Brain pericyte (primary cell): ENCODE data around the gene GRK5.

Source experiments
- DNase-seq: peaks from one replicate; pipeline ENCODE4 v3.0.0-alpha.2; 2012; ENCODE audit warnings: low read depth, low spot score

GRK5 gene

DNA sequence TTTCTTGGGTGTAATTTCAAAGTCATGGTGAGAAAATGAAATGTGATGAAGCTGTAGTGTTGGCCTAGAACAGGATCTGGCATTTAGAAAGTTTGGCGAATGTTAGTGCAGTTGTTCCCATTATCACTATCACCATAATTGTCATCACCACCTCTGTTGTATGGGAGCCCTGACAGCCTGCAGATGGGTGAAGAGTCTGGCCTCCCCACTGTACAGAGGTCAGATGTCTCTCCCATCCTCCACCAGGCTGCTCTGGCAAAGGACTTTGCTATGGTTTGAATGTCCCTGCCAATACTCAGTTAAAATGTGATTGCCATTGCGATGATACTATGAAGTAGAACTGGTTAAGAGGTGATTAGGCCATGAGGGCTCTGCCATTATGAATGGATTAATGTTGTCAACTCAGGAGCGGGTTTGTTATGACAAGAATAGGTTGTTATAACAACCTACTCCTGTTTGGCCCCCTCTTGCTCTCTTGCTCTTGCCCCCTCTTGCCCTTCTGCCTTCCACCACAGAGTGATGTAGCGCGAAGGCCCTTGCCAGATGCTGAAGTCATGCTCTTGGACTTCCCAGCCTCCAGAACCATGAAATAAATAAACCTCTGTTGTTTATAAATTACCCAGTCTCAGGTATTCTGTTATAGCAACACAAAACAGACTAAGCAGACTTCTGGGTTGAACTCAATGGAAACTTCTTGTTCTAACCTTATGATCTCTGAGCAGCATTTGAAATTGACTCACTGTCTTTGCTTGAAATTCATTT lies 90.0 kb downstream of the GRK5 start:
- DNase-seq: no peak

- DNase-seq: no peak
These were observed 91.4 kb downstream of the GRK5 start for GRCh38 chr10:119298810-119299209.

GRCh38 chr10:119299531-119299930 lies 92.2 kb downstream of the GRK5 start:
- no peak for DNase-seq

- DNase-seq: no peak
These were observed 94.0 kb downstream of the GRK5 start for GRCh38 chr10:119301397-119301796.

GRCh38 chr10:119302172-119302571 lies 94.8 kb downstream of the GRK5 start:
- DNase-seq: no peak

DNA sequence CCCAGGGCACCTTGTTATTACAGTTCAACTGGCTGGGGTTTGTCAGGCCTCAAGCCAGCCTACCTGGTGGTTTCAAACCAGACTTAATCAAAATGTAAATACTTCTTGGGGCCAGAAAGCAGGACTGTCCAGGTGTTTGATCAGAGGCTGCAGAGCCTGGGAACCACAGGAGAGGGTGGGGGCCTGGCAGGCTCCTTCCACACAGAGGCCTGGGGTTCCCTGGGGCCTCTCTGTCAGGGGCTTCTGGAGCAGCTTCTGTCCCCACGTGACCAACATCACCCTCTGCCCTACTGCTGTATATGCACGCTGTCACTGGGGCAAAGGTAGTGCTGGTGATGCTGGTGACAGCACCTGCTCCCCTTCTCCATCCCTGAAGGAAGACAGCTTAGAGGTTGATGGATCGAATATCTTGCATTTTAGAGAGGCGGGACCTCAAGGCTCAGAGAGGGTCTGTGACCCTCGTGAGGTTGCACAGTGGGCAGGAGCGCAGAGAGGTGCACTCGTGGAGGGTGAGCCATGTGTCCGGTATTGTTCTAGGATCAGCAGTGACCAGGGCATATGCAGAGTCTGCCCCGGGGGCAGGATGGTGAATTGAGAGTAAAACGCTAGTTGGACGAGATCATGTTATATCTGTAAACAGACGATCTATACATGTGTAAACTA lies 95.4 kb downstream of the GRK5 start:
- no peak for DNase-seq

- no peak for DNase-seq
These were observed 96.5 kb downstream of the GRK5 start for GRCh38 chr10:119303886-119304285.

- no peak for DNase-seq
These were observed 97.2 kb downstream of the GRK5 start for GRCh38 chr10:119304541-119304940.

DNA sequence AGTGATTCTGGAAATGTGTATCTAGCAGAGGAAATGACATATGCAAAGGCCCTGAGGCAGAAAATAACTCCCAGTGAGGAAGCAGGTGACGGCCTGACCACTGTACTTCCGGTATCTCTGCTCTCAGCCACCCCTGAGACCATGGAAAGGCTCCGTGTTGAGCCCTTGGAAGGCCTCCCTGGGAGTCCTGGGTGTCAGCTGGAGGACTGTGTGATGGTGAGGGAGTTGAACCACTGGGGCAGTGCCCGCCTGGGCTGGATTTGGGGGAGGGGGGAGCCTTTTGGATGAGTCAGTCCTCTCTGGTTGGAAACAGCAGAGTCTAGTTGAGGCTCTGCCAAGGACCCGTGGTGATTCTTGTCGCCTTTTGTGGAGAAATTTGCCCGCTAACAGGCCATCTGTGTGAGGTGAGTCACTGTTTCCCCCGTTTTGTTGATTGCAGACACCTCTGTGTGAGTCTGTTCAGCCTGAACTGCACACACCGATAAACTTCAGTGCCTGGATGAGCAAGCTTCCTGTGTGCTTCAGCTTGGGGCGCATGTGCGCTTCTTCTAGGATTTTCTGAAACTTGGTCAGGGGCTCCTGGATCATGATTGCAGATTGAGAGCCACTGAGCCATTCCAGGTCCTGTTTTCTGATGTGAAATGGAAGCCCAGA lies 98.6 kb downstream of the GRK5 start:
- DNase-seq: peak; percentile 33

DNA sequence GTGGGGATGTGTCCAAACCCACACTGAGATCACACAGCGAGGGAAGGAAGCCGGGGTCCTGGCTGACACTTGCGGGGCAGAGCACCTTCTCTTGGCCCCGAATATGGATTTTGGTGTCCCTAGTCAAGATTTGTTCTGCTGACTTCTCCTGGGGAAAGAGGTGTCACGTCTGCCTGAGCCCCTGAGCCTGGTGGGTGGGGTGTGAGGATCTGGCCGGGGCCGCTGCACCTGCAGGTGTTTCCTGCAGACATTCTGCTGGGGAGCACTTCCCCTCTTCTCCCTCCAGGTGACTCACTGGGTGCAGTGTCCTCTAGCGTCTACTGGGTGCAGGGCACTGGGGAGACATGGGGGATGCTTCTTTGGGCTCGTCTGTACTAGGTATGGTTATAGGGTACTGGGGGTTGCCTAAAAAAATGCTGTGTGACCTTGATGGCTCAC lies 99.2 kb downstream of the GRK5 start:
- DNase-seq: no peak

- DNase-seq: no peak
These were observed 99.6 kb downstream of the GRK5 start for GRCh38 chr10:119306986-119307392.

GRCh38 chr10:119308089-119308488 lies 100.7 kb downstream of the GRK5 start:
- no peak for DNase-seq

- DNase-seq: no peak
These were observed 101.4 kb downstream of the GRK5 start for GRCh38 chr10:119308551-119309422.

- no peak for DNase-seq
These were observed 102.0 kb downstream of the GRK5 start for GRCh38 chr10:119309423-119309770.

- no peak for DNase-seq
These were observed 103.4 kb downstream of the GRK5 start for GRCh38 chr10:119310806-119311205.

DNA sequence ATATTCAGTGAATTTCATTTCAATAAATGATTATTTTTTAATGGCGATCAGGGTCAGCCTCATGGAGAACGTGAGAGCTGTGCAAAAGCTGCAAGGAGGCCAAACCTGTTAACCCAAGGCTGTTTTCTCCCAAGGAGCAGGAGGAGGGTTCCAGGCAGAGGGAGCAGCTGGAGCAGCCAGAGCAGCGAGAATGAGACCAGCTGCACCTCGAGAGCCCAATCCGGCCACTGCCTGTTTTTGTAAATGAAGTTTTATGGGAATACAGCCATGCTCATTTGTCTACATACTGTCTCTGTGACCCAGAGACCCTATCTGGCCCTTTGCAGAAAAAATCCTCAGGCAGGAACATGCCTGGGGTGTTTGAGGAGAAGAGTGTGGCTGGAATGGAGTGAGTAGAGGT lies 104.9 kb downstream of the GRK5 start:
- DNase-seq: no peak

DNA sequence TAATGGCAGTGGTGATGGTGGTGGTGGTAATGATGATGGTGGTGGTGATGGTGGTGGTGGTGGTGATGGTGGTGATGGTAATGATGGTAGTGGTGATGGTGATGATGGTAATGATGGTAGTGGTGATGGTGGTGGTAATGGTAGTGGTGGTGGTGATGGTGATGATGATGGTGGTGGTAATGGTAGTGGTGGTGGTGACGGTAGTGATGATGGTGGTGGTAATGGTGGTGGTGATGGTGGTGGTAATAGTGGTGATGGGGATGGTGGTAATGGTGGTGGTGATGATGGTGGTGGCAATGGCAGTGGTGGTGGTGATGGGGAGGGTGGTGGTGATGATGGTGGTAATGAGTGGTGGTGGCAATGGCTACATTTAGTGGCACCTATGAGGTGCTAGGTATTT lies 105.7 kb downstream of the GRK5 start:
- DNase-seq: no peak

DNA sequence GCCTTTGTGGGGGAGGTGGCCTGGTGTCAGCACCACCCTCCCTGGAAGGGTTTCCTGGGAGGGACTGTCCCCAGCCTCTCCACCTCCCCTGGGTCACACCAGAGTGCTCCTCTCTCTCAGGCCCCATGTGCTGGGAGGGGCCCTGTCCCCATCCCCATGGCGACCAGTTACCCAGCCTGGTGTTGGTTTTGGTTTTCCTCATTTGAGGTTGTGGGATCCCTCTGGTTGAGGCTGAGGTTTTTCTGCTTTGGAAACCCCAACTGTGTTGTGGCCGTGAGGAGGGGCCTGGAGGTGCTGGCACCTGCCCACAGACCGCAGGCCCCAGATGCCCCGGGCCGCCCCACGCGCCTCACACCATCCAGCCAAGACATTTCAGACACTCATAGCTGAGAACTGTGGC lies 106.3 kb downstream of the GRK5 start:
- no peak for DNase-seq

- DNase-seq: no peak
These were observed 106.7 kb downstream of the GRK5 start for GRCh38 chr10:119314061-119314460.

DNA sequence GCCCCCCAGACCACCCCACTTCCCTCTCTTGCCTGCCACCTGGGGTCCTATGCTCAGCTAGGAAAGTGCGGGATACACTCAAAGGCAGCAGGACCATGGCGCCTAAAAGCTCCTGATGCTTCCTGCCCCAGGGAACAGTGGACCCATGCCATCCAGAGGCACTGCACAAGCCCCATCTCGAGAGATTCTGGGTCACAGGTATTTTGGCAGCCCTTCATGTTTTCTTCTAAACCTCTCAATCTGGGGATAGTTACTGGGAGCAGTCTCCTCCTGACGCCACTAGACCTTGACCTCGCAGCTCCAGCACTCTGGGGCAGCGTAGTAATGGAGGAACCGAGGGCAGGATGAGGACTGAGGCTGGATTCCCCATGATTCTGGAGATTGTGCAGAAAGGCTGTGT lies 107.1 kb downstream of the GRK5 start:
- DNase-seq: no peak

DNA sequence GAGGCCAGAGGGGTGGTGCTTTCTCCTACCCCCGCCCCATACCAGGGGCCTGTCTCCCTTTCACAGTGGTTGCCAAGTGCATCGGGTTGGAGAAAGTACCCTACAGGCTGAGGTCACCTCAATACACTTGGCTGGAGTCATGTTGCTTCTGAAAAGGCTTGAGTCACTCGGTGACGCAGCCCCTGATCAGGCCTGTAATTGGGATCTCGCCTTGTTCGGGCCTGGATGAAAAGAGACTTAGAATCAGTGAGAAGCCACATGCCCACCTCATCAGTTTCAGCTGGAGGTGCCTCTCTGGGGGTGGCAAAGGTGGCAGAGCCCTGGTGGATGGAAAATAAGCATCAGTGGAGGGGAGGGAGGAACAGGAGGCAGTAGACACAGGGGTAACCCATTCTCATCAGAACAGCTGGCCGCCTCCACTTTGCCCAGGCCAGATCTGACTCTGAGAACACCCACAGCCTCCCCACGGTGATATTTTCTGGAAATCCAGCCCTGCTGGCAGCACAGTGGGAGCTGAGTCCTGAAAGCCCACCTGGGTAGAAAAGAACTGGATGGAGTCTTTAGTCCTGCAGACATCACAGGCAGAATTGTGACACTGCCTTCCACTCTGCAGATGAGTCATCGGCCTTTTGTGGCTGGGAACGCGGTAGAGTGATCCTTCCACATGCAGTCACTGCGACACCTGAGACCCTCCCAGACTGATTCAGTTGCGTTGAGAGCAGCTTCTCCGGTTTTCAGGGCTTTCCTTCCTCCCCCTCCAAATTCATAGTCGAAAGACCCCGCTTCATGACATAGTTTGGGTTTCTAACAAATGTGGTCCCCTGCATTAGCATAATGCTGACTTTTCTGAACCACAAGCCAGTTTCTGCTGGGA lies 108.0 kb downstream of the GRK5 start:
- peak; percentile 74 for DNase-seq
